Endothelial cell of umbilical vein (primary cell): ENCODE measurements around the gene EBPL.

Experiments
- CTCF ChIP-seq, 2 donors: IDR thresholded peaks; 1 replicate in 1 of 2; 2 replicates in 1 of 2; pipeline ENCODE4 v1.5.1; 2011; ENCODE audit warnings: low read length in 2 of 2, mild to moderate bottlenecking in 2 of 2, moderate library complexity in 2 of 2, control low read depth in 1 of 2, inconsistent platforms in 1 of 2, low read depth in 1 of 2; ENCODE audit not compliant: insufficient read depth in 1 of 2; ENCODE audit errors: extremely low read depth in 1 of 2
- EZH2 ChIP-seq: IDR thresholded peaks from 2 replicates; pipeline ENCODE4 v1.6.1; 2012; ENCODE audit warnings: borderline replicate concordance, low read depth, mild to moderate bottlenecking, moderate library complexity, low read length, inconsistent platforms; ENCODE audit not compliant: severe bottlenecking
- FOS ChIP-seq: IDR thresholded peaks from 2 replicates; pipeline ENCODE4 v1.6.1; 2011; ENCODE audit warnings: mild to moderate bottlenecking, low read length, moderate library complexity, borderline replicate concordance; ENCODE audit not compliant: insufficient read depth
- GATA2 ChIP-seq: IDR thresholded peaks from 2 replicates; pipeline ENCODE4 v1.7.0; 2011; ENCODE audit warnings: low read depth, mild to moderate bottlenecking, moderate library complexity, mixed read lengths, low read length; ENCODE audit not compliant: insufficient read length, insufficient read depth
- MAX ChIP-seq: IDR thresholded peaks from 2 replicates; pipeline ENCODE4 v1.6.1; 2011; ENCODE audit not compliant: insufficient read depth, insufficient read length
- MYC ChIP-seq: IDR thresholded peaks from one replicate; pipeline ENCODE4 v1.6.1; 2011; ENCODE audit warnings: mild to moderate bottlenecking, low read depth, low read length
- POLR2A ChIP-seq: IDR thresholded peaks from 2 replicates; pipeline ENCODE4 v1.6.1; 2012; ENCODE audit warnings: low read depth, mild to moderate bottlenecking, control low read depth, low read length
- POLR2AphosphoS5 ChIP-seq: IDR thresholded peaks from 2 replicates; pipeline ENCODE4 v1.6.1; 2012; ENCODE audit warnings: low read depth, mild to moderate bottlenecking, control low read depth, low read length, moderate library complexity; ENCODE audit not compliant: insufficient read depth

GRCh38 chr13:49697468-49697867, 6.2 kb upstream of the EBPL start:
- TF ChIP-seq CTCF (IDR thresholded peaks at IDR 0.05; ENCODE audit: extremely low read depth in 1 of 2, insufficient read depth in 1 of 2, low read depth in 1 of 2, low read length in 2 of 2) = no peak
- TF ChIP-seq POLR2AphosphoS5 = no peak
- no peak for TF ChIP-seq POLR2A
- TF ChIP-seq EZH2 = no peak
- no peak for TF ChIP-seq GATA2
- TF ChIP-seq FOS = no peak
- TF ChIP-seq MYC = no peak
- TF ChIP-seq MAX = no peak
